GM21786 (cell line): ENCODE results near the gene FNIP2.
A peak's percentile ranks its signal among the peaks of the same experiment; 100 is the strongest.
"Not testable (repeated sequence)": the region's sequence is repeated elsewhere in the genome, so short reads cannot be mapped to it uniquely, and the experiment has no call there.

Source experiments
- ATAC-seq: cut with Tn5 transposase; IDR thresholded peaks from one replicate; pipeline ENCODE4 v1.9.1; 2021; ENCODE audit not compliant: unreplicated experiment

FNIP2 gene

DNA sequence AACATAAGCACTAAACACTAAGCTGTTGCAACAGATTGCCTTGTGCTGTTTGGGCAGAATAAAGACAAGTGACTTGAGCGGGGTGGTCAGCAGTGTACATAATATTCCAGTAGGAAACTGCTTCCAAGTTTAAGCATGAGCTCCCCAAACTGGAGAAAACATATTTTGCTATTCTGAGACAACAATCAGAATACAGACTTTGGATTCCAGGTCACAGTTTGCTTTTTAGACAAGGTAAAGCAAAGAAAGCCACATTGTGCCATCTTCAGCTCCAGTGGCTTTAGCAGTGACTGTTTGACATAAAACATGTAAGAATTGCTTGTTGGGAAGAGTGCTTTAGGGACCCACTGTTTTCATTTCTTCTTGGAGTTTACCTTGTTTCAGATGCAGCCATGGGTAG lies 136.0 kb downstream of the FNIP2 start:
- ATAC-seq, result no peak

- peak; percentile 97 for ATAC-seq
These were observed 137.2 kb downstream of the FNIP2 start for GRCh38 chr4:158906073-158906472.

DNA sequence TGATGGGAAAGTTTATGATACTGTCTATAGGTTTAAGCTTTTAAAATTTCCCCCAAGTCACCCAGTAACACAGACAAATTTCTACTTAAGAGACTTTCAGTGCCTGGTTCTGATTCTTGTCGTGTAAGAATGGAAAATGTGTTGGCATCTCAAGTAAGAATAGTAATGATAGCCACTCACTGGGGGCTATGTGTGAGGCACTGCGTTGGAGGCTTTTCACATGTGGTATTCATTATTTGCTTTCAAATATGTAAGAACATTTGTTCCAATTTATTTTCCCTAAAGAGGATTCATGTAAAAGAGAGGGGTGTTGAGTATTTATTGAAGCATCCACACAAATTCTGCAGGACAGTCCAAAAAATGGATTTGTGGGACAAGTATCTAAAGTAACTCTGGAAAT lies 143.6 kb downstream of the FNIP2 start:
- no peak for ATAC-seq

DNA sequence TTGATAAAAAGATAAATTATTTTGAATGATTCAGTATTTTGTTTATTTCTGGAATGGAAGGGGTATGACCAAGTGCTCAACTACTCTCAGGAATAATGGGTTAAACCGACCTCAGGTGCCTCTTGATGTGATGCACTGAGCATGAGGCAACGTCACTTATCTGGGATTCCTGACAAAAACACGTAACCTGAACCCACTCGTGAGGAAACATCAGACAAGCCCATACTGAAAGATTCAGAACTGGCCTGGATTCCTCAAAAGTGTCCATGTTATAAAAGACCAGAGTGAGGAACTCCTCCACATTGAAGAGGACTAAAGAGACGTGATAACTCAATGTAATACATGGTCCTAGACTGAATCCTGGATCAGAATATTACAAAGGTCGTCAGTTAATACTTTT lies 144.0 kb downstream of the FNIP2 start:
- no peak for ATAC-seq

- ATAC-seq, result no peak
These were observed 144.9 kb downstream of the FNIP2 start for GRCh38 chr4:158913766-158914165.

GRCh38 chr4:158914218-158914617 lies 145.4 kb downstream of the FNIP2 start:
- no peak for ATAC-seq

DNA sequence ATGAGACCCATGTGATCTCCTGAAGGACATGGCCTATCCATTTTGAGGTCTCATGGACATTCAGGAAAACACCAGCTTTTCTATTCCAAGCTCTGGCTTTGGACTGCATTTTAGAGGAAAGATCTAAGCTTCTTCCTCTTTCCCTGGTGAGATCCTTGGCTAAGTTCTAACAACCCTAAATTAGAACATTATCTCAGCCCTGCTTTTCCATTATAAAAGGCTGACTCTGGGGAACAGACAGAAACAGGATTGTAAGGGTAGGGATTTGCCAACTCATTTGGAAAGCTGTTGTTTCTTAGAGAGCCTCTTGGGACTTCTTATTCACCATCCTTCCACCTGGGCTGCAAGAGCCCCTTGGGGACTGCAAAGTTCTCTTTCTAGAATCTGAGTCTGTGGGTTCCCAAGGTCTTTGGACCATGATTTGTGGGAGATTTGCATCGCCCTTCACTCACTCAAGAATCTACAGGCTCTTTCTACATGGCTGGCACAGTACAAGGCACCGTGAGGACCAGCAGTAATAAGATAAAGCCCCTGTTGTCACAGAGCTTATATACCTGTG lies 146.9 kb downstream of the FNIP2 start:
- no peak for ATAC-seq

DNA sequence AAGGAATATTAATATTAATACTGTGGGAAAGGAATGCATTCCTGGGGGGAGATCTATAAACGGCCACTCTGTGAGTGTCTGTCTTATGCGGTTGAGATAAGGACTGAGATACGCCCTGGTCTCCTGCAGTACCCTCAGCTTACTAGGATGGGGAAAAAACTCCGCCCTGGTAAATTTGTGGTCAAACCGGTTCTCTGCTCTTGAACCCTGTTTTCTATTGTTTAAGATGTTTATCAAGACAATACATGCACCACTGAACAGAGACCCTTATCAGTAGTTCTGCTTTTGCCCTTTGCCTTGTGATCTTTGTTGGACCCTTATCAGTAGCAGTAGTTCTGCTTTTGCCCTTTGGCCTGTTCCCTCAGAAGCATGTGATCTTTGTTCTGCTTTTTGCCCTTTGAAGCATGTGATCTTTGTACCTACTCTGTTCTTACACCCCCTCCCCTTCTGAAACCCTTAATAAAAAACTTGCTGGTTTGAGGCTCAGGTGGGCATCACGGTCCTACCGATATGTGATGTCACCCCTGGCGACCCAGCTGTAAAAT lies 151.7 kb downstream of the FNIP2 start:
- not testable (repeated sequence) for ATAC-seq

DNA sequence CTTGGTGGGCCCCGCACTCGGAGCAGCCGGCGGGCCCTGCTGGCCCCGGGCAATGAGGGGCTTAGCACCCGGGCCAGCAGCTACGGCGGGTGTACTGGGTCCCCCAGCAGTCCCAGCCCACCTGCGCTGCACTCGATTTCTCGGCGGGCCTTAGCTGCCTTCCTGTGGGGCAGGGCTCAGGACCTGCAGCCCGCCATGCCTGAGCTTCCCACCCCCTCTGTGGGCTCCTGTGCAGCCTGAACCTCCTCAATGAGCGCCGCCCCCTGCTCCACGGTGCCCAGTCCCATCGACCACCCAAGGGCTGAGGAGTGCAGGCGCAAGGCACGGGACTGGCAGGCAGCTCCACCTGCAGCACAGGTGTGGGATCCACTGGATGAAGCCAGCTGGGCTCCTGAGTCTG lies 158.9 kb downstream of the FNIP2 start:
- not testable (repeated sequence) for ATAC-seq

DNA sequence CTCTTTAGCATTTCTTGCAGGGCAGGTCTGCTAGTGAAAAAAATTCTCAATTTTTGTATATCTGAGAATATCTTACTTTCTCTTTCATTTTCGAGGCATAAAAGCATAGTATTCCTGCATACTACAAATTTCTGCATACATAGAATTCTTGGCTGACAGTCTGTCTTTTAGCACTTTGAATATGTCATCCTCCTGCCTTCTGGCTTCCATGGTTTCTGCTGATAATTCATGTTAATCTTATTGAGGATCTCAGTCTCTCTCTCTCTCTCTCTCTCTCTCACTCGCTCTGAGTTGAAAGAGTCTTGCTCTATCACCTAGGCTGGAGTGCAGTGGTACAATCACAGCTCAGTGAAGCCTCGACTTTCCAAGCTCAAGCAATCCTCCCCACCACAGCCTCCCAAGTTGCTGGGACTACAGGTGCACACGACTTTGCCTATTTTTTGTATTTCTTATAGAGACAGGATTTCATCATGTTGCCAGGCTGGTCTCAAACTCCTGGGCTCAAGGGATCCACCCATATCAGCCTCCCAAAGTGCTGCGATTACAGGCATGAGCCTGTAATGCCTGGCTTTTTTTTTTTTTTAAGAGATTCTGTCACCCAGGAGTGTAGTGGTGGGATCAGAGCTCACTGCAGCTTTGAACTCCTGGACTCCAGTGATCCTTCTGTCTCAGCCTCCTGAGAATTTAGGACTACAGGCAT lies 161.3 kb downstream of the FNIP2 start:
- ATAC-seq, result no peak

GRCh38 chr4:158930639-158930972 lies 161.8 kb downstream of the FNIP2 start:
- ATAC-seq, result no peak

DNA sequence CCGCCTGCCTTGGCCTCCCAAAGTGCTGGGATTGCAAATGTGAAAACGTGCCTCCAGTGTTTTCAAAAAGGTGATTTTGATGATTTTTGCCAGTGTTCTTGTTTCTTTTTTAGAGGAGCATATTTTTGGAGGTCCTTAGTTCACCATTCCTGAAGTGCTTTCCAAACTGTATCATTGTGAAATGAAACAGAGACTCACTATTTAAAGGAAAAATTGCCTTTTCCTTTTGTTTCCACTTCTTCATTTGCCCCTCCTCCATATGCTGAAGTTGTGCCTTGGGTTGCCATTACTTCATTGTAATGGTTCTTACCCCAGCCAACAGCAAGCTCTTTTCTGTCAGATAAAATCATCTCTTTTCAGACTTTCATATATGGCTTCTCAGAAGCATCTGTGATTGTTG lies 164.4 kb downstream of the FNIP2 start:
- no peak for ATAC-seq

- ATAC-seq, result no peak
These were observed 166.3 kb downstream of the FNIP2 start for GRCh38 chr4:158934996-158935669.

GRCh38 chr4:158936238-158936637 lies 167.4 kb downstream of the FNIP2 start:
- no peak for ATAC-seq

DNA sequence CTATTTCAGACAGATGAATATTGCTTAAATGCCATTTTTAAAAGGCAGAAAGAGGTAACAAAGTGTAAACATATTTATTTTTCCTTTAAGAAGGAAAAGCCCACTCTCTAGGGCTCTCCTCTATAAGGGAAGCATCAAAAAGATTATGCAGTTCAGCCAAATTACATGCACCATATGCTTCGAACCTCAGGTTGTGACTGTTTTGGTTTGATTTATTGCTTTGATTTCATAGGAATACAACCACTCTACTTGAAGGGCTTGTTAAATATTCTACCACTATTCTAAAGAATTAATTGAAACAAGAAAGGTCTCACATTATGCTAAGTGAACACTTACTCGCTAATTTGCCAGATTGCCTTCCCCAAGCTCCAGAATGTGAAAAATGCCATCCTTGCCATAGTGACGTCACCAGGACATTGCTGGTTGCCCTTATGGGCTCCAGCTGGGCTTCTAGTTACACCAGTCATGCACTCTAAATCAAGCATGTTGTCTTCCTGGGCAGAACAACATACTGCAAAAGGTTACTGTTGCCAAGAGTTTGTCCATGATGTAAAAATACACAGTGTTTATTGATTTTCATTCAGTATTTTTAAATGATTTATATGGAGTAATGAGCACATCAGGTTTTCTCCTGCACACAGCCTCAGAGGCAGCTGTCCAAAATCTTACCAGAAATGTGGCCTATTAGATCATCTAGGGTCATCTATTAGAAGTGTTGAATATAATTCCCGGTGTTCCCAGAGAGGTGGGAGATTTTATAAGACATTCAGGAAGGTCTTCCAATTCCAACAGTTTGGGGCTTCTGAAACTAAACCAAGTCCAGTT lies 169.6 kb downstream of the FNIP2 start:
- ATAC-seq, result no peak

GRCh38 chr4:158940271-158940670 lies 171.4 kb downstream of the FNIP2 start:
- ATAC-seq, result no peak

DNA sequence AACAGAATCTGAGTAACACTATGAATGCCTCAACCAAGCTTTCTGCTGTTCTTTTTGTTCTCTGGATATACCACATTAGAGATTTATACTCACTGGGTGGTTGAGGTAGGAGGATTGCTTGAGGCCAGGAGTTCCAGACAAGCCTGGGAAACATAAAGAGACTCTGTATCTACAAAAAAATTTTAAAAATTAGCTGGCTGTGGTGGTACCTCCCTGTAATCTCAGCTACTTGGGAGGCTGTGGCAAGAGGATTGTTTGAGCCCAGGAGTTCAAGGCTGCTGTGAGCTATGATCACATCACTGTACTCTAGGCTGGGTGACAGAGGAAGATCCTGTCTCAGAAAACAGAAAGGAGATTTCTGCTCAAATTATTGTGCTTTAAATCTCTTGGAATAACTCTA lies 172.5 kb downstream of the FNIP2 start:
- ATAC-seq, result no peak

GRCh38 chr4:158941895-158942294 lies 173.1 kb downstream of the FNIP2 start:
- ATAC-seq, result no peak

DNA sequence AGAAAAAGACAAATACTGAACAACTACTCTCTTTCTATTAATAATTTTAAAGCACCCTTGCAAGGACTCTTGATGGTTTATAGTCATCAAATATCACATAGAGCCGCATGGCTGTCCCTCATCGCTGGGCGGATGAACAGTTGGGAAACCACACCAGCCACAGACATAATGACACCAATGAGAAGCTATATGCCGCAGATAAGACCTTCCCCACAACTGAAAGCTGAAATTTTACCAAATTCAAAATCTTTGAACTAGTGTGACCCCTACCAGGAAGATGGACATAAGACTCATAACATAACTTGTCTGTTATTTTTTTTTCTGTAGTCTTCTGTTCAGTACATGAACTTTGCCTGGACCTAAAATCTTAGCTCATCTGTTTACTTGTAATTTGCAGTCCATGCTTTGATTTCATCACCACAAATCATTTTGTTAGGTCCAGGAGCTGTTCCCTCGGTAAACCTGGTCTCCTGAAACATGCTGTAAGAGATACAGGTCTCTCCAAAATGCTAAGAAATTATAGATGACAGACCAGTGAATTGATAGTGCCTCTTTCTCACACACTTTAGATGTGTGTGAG lies 176.8 kb downstream of the FNIP2 start:
- no peak for ATAC-seq

DNA sequence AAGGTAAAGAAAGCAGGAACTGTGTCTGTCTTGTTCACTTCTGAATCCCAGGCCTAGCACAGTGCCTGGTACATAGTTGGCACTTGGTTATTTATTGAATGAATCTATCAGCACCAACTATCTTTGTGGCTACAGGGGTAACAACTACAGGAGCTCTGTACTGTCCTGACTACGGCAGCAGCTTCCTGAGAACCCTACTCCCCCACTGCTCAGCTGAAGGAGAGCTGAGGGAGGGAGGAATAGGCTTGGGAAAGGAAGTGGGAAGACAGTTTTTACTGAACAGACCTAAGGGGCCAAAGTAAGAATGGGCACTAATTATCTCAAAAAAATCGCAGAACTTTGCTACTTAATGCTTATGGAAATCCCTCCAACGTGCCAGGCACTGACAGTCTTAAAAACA lies 178.0 kb downstream of the FNIP2 start:
- no peak for ATAC-seq

GRCh38 chr4:158948071-158948470 lies 179.2 kb downstream of the FNIP2 start:
- no peak for ATAC-seq
